HEK293T (cell line): ENCODE measurements around the gene LTBR.

Source experiments
- FOXM1 ChIP-seq: fragments of 450-650 bp; IDR thresholded peaks from 2 replicates; pipeline ENCODE4 v1.6.1; 2017; ENCODE audit warnings: mild to moderate bottlenecking, borderline replicate concordance
- LEF1 ChIP-seq: fragments of 450-650 bp; IDR thresholded peaks from 2 replicates; pipeline ENCODE4 v1.6.1; 2017; ENCODE audit warnings: mild to moderate bottlenecking, borderline replicate concordance
- NFRKB ChIP-seq: fragments of 450-650 bp; IDR thresholded peaks from 2 replicates; pipeline ENCODE4 v1.6.1; 2016; ENCODE audit warnings: mild to moderate bottlenecking, moderate library complexity
- SP1 ChIP-seq: fragments of 450-650 bp; IDR thresholded peaks from 2 replicates; pipeline ENCODE4 v1.6.1; 2017
- SUZ12 ChIP-seq: fragments of 450-650 bp; IDR thresholded peaks from 2 replicates; pipeline ENCODE4 v1.6.1; 2016; ENCODE audit warnings: mild to moderate bottlenecking
- TARDBP ChIP-seq: fragments of 450-650 bp; IDR thresholded peaks from 2 replicates; pipeline ENCODE4 v1.6.1; 2016
- ZNF384 ChIP-seq: fragments of 450-650 bp; IDR thresholded peaks from 2 replicates; pipeline ENCODE4 v1.6.1; 2016
- TF ChIP-seq, protein P1 (sequence below): fragments of 450-650 bp; IDR thresholded peaks from 2 replicates; pipeline ENCODE4 v1.6.1; 2016

DNA sequence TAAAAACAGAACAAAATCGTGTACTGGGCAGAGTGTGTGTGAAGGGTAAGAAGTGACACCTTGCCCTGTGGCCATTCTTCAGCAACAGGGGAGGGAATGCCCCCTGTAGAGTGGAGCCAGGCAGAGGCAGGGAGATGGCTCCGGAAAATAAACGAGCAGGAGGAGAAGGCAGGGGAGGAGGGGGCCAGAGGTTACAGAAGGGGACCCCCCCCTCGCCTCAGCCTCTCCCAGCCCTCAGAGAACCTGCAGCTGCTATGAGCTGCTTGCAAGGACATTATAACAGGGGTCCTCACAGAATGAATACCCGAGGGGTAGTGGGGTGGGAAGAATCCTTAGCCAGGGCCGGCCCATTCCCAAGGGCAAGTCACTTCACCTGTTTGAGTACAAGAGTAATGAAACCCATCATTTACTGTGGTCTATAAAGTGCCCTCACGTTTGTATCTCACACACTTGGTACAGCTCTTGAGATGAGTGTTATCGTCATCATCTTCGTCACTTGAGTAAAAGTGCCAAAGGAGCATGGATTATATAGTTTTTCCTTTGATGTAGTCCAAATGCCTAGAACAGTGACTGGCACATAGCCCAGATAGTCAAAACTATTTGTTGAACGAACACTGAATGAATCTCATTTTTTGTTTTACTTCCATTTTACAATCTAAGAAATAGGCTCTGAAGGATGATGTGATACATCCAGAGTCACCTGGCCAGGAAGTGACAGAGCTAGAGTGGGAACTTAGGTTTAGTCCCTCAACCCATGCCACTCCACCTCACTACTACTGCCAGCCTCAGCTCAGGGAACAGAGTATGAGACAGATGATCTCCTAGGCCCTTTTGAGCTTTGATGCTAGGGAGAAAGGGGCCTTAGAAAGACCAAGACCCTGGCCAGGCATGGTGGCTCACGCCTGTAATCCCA lies 23.1 kb upstream of the LTBR start:
- TF ChIP-seq SP1, result no peak
- TF ChIP-seq ZNF384, result no peak
- no peak for TF ChIP-seq LEF1
- TF ChIP-seq FOXM1, result no peak
- TF ChIP-seq, protein P1, sequence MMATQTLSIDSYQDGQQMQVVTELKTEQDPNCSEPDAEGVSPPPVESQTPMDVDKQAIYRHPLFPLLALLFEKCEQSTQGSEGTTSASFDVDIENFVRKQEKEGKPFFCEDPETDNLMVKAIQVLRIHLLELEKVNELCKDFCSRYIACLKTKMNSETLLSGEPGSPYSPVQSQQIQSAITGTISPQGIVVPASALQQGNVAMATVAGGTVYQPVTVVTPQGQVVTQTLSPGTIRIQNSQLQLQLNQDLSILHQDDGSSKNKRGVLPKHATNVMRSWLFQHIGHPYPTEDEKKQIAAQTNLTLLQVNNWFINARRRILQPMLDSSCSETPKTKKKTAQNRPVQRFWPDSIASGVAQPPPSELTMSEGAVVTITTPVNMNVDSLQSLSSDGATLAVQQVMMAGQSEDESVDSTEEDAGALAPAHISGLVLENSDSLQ, result no peak
- TF ChIP-seq NFRKB, result no peak
- no peak for TF ChIP-seq SUZ12
- no peak for TF ChIP-seq TARDBP
